Psoas muscle (tissue), 8 donors: Measurements from ENCODE around the gene LMF2. TPM values are rescaled to one million over a fixed set of nuclear protein-coding genes. Genes with fewer than 3 reads are reported as not detected.

Experiments used
- ATAC-seq, 4 donors: fragments of 200-7000 bp; cut with Tn5 transposase; one replicate each; pipeline ENCODE4 v1.9.1; 2020; ENCODE audit warnings: moderate library complexity in 3 of 4, mild to moderate bottlenecking in 2 of 4
- DNase-seq, 2 donors: peaks; one replicate each; pipeline ENCODE4 v3.0.0-alpha.2; 2020
- H3K27ac ChIP-seq: fragments of 200-600 bp; one replicate; pipeline ENCODE4 v1.8.0; 2022
- H3K27me3 ChIP-seq, 3 donors: fragments of 200-600 bp in 1 of 3; one replicate each; pipeline versions ENCODE4 v1.6.1 to v1.8.0; 2013 to 2022; ENCODE audit warnings: low read length in 2 of 3, mild to moderate bottlenecking in 2 of 3, moderate library complexity in 1 of 3; ENCODE audit not compliant: insufficient read depth in 3 of 3
- H3K36me3 ChIP-seq, 2 donors: fragments of 200-600 bp in 1 of 2; one replicate each; pipeline versions ENCODE4 v1.6.1 to v1.8.0; 2013 to 2022; ENCODE audit warnings: low read depth in 1 of 2, mild to moderate bottlenecking in 1 of 2, moderate library complexity in 1 of 2; ENCODE audit not compliant: insufficient read depth in 1 of 2
- H3K4me1 ChIP-seq: fragments of 200-600 bp; one replicate; pipeline ENCODE4 v1.8.0; 2022
- H3K4me3 ChIP-seq: fragments of 200-600 bp; one replicate; pipeline ENCODE4 v1.8.0; 2022; ENCODE audit warnings: mild to moderate bottlenecking
- H3K9me3 ChIP-seq: fragments of 200-600 bp; one replicate; pipeline ENCODE4 v1.8.0; 2022
- WGBS, 3 donors: extraction: QIAGEN DNeasy Blood & Tissue Kit; methylation state at CpG; one replicate each; pipeline versions ENCODE4 v1.1.6 to v1.1.7; 2013; 5-methylcytosine and 5-hydroxymethylcytosine counted together
- intact Hi-C, 2 donors: fragments of 100-400 bp; cut with DNase I; formaldehyde crosslinking; loops; one replicate each; pipeline versions ENCODE4 v1.11.0 to v1.14.2; 2022
- polyA plus RNA-seq, 3 donors: library from polyadenylated mRNA; stranded (reverse); fragments of 200-250 nt; gene quantifications; one replicate each; pipeline ENCODE4 v1.2.3, GENCODE V29; 2013
- total RNA-seq, 4 donors: library from RNA; stranded (reverse); fragmentation: NEBNext Ultra II Directional in 2 of 4; extraction: Animal tissue kit (Norgen Biotek cat#: 25700) in 2 of 4; gene quantifications; one replicate each; pipeline versions ENCODE4 v1.2.1 to v1.2.4, GENCODE V29; 2021 to 2023
- TF ChIP-seq, protein P1 (sequence below): fragments of 200-600 bp; IDR thresholded peaks from one replicate; pipeline ENCODE4 v1.8.0; 2022; ENCODE audit warnings: antibody characterized with exemption
- donor health status: healthy with polysubstance abuse.
- donor health status: DM: no; HTN: no; CAD: no; lungs with moderate emphysema.
- donor health status: Bipolar disorder and iron deficiency.
- donor health status: healthy.
- donor health status: DM: yes; HTN: yes; CAD: no.
- donor health status: DM: no; HTN: no; CAD: no.
- donor health status: DM: no; HTN: no; CAD: no.
- donor health status: DM: yes; HTN: yes; CAD: no.

The LMF2 gene
- total and polyA plus RNA-seq, 7 donors, result 14.9 to 24.1 (median 17.2) TPM

DNA sequence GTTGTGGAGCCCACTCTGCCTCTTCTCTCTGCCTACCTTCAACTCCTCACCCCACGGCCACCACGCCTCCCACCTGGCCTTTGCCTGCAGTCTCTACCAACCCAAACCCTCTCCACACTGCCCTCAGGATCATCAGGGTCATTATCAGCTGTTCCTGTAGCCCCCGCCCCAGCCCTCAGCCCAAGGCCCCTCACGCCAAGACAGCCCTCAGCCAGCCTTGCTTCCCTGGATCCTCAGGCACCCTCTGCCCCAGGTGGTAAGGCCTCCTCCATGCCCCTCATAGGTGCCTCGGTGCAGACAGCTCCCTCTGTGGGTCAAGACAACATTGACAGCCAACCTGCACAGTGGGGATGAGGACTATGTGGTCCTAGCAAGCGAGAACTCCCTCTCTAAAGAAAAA is 34.4 kb downstream of the LMF2 start:
- Histone ChIP-seq H3K4me3 (peak overlapping the region; percentile 88), H3K27me3 (no peaks in the 10 kb centered on the region), H3K4me1 (peaks cover 50% of the 10 kb centered on the region), H3K36me3 (no peaks in the 10 kb centered on the region), H3K9me3 (no peaks in the 10 kb centered on the region), H3K27ac (no peak overlapping the region)
- 78 to 80% (median 80%) methylated on average over 6 of the region's 6 CpGs for WGBS, 3 donors
- DNase-seq (no peak), ATAC-seq (no peak)
- intact Hi-C loops, result no loop called here
- TF ChIP-seq, protein P1, sequence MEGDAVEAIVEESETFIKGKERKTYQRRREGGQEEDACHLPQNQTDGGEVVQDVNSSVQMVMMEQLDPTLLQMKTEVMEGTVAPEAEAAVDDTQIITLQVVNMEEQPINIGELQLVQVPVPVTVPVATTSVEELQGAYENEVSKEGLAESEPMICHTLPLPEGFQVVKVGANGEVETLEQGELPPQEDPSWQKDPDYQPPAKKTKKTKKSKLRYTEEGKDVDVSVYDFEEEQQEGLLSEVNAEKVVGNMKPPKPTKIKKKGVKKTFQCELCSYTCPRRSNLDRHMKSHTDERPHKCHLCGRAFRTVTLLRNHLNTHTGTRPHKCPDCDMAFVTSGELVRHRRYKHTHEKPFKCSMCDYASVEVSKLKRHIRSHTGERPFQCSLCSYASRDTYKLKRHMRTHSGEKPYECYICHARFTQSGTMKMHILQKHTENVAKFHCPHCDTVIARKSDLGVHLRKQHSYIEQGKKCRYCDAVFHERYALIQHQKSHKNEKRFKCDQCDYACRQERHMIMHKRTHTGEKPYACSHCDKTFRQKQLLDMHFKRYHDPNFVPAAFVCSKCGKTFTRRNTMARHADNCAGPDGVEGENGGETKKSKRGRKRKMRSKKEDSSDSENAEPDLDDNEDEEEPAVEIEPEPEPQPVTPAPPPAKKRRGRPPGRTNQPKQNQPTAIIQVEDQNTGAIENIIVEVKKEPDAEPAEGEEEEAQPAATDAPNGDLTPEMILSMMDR, result peak; percentile 11

DNA sequence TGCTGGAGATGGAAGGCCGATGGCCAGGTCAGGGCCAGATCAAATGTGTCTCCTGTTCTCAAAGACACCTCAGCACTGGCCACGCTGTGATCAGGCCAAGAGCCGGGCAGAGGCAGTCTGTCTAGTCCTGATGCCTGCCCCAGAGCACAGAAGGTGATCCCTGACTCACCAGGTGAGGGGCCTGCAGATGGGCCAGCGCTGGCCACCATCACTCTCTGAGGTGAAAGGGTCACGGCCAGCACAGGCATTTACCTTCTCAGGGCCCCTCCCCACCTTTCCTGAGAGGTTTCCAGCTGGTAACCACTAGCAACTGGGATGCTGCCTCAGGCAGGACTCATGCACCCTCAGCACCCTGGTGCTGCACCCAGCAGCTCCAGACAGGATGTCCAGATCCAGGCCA is 35.5 kb downstream of the LMF2 start:
- Histone ChIP-seq H3K27ac (no peak overlapping the region), H3K27me3 (no peaks in the 10 kb centered on the region), H3K4me3 (no peak overlapping the region), H3K36me3 (peaks cover 0 to 8% of the 10 kb centered on the region in 2 donors), H3K4me1 (peaks cover 50% of the 10 kb centered on the region), H3K9me3 (no peaks in the 10 kb centered on the region)
- WGBS, 3 donors, result 76 to 85% (median 82%) methylated on average over 5 of the region's 5 CpGs
- ATAC-seq (no peak), DNase-seq (no peak)
- TF ChIP-seq, protein P1, result no peak
- intact Hi-C loops, result no loop called here

DNA sequence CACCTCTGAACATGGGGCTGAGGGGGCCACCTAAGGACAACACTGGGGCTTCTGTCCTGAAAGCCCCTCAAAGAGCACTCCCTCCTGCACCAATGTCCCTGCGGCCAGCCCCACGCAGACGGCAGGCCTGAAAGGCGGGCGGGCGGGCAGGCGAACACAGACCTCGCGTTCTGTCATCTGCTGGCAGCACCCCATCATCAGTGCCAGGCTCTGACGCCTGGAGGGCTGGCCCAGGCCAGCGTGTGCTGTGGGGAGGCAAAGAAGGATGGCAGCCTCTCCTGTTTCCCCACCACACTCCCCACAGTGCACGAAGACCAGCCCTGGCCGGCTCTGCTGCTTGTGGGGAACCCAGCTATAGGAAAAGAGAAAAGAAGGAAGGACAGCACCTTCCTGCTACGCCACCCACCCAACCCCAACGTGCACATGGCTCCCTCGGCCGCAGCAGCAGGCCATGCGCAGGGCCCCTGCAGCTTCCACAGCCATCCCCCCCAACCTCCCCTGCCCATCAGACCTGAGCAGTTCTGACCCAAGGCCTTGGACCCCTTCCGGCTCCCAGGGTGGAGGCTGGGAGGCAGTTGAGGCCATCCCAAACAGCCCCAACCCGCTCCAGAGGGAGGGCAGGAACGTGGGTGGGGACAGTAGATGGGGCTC is 36.2 kb downstream of the LMF2 start:
- intact Hi-C loops, result no loop called here
- TF ChIP-seq, protein P1, result no peak
- Histone ChIP-seq H3K4me1 (peaks cover 50% of the 10 kb centered on the region), H3K36me3 (peaks cover 0 to 14% of the 10 kb centered on the region in 2 donors), H3K9me3 (no peaks in the 10 kb centered on the region), H3K4me3 (no peak overlapping the region), H3K27me3 (no peaks in the 10 kb centered on the region), H3K27ac (no peak overlapping the region)
- 52 to 78% (median 60%) methylated on average over 18 to 21 of the region's 21 CpGs for WGBS, 3 donors
- DNase-seq (no peak), ATAC-seq (no peak)

DNA sequence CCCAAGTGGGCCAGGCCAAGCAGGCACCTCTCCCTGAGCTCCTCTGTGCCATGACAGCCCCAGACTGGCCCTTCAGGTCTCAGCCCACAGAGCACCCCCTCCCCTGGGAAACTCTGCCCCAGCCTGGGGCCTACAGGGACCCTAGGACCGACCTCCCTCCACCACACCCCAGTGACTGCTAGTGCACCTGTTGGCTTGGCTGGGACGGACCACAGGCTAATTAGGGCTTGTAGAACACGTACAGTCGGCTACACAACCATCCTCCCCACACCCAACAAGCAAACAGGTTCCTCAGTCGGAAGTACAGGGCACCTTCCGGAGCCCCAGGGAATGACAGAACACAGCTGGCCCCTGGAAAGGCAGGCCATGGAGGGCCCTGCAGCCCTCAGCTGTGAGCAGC is 37.0 kb downstream of the LMF2 start:
- intact Hi-C loops, result no loop called here
- peaks cover 0 to 22% of the 10 kb centered on the region in 2 donors for H3K36me3 ChIP-seq
- H3K27me3 ChIP-seq, result no peaks in the 10 kb centered on the region
- TF ChIP-seq, protein P1, result no peak
- 40 to 56% (median 54%) methylated on average over 6 of the region's 6 CpGs for WGBS, 3 donors
- no peak for ATAC-seq
- peaks cover 50% of the 10 kb centered on the region for H3K4me1 ChIP-seq
- H3K9me3 ChIP-seq, result no peaks in the 10 kb centered on the region
- no peak overlapping the region for H3K4me3 ChIP-seq
- H3K27ac ChIP-seq, result no peak overlapping the region
- DNase-seq, result no peak
